Germinal center (tissue), 1 donor: ENCODE data around the gene TIAM2.

ENCODE experiments used
- DNase-seq: peaks from one replicate; pipeline ENCODE4 v3.0.0; 2012; ENCODE audit warnings: mixed read lengths, low spot score

Gene TIAM2

GRCh38 chr6:155064303-155064702 lies 69.2 kb downstream of the TIAM2 start:
- DNase-seq, result no peak

GRCh38 chr6:155066361-155066760 lies 71.2 kb downstream of the TIAM2 start:
- no peak for DNase-seq

- no peak for DNase-seq
Observed at GRCh38 chr6:155066921-155067680, 72.0 kb downstream of the TIAM2 start.

GRCh38 chr6:155067956-155068615 lies 73.0 kb downstream of the TIAM2 start:
- no peak for DNase-seq

GRCh38 chr6:155069543-155069942 lies 74.4 kb downstream of the TIAM2 start:
- DNase-seq, result no peak

- peak; percentile 14 for DNase-seq
Observed at GRCh38 chr6:155075930-155076695, 81.0 kb downstream of the TIAM2 start.

- DNase-seq, result no peak
Observed at GRCh38 chr6:155077331-155077730, 82.2 kb downstream of the TIAM2 start.

GRCh38 chr6:155077784-155078183 lies 82.7 kb downstream of the TIAM2 start:
- no peak for DNase-seq

- no peak for DNase-seq
Observed at GRCh38 chr6:155078331-155078745, 83.2 kb downstream of the TIAM2 start.

GRCh38 chr6:155079985-155080452 lies 84.9 kb downstream of the TIAM2 start:
- DNase-seq, result no peak

- DNase-seq, result no peak
Observed at GRCh38 chr6:155080881-155081845, 86.0 kb downstream of the TIAM2 start.

- no peak for DNase-seq
Observed at GRCh38 chr6:155084431-155085123, 89.5 kb downstream of the TIAM2 start.

GRCh38 chr6:155085582-155086257 lies 90.6 kb downstream of the TIAM2 start:
- DNase-seq, result no peak

GRCh38 chr6:155088856-155089255 lies 93.7 kb downstream of the TIAM2 start:
- no peak for DNase-seq

GRCh38 chr6:155089746-155090145 lies 94.6 kb downstream of the TIAM2 start:
- DNase-seq, result no peak

GRCh38 chr6:155090166-155090565 lies 95.1 kb downstream of the TIAM2 start:
- no peak for DNase-seq

GRCh38 chr6:155091756-155092155 lies 96.6 kb downstream of the TIAM2 start:
- DNase-seq, result no peak

GRCh38 chr6:155093430-155093829 lies 98.3 kb downstream of the TIAM2 start:
- DNase-seq, result no peak

- no peak for DNase-seq
Observed at GRCh38 chr6:155100087-155100486, 105.0 kb downstream of the TIAM2 start.

- no peak for DNase-seq
Observed at GRCh38 chr6:155100591-155100990, 105.5 kb downstream of the TIAM2 start.
